ENCODE data around the gene PDE4DIP.
"Not testable (repeated sequence)": the region's sequence is repeated elsewhere in the genome, so short reads cannot be mapped to it uniquely, and the experiment has no call there.

Gene PDE4DIP

DNA sequence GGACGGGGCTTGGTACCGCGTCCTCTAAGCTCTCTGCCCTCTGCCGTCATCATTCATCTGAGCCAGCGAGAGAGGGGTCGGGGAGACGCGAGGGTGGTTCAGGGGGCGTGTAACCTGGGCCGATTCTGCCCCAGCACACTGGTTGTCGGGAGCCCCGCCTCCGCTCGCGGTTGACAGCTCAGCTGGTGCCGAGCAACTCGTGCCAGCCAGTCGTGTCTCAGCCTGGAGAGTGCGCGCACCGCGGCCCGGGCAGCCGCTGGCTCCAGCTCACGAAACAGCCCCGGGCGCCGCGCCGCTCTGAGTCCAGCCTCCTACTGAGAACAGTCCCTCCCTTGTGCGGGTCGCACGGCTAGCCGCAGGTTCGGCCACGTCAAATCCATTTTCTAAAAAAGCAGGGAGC is at the start of gene PDE4DIP:
TSS of gene PDE4DIP (plus strand) at position 209 of the 400 bp plus-strand sequence. CDS start 347 bp downstream, outside the sequence.
- DNase-seq (ENCODE audit: low read depth in 2 of 2), result peak; percentile 3 to 15

DNA sequence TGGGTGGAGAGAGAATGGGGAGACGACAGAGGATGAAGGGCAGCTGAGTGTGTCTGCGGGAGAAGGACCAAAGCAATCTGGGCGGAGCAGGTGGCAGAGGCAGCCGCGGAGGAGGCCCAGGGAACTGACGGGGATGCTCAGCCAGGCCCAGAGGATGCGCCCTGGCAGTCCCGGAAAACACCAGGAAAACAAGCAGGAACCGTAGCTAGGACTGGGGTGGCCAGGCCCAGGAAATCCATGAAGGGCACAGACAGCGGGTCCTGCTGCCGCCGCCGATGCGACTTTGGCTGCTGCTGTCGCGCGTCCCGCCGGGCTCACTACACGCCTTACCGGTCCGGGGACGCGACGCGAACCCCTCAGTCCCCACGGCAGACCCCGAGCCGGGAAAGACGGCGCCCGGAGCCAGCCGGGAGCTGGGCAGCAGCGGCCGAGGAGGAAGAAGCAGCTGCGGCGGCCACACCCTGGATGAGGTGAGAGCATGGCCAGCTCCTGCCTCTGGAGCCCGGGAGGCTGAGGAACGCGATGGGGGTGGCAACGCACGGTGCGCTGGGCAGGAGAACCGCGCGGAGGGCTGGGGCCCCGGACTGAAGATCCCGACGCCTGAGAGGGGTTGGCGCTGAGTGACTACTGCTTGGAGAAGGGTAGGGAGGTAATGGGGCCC is 35.8 kb upstream of the PDE4DIP start:
- not testable (repeated sequence) for DNase-seq (ENCODE audit: low read depth in 2 of 2)

DNA sequence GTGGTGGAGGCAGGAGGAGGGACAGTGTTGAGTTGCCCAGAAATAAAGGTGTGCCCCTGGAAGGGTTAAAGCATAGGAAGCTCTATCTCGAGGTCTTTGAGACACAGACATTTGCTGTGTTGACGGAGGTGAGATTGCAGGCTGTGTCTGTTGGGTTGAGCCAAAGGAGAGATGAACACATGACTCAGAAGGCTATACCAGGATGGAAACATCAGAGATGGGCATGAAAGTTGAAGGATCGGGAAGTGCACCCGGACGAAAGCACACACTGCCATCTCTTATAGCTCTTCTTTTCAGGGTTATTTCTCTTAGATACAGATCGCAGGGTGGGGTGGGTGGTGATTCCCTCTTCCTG is 35.3 kb upstream of the PDE4DIP start:
- not testable (repeated sequence) for DNase-seq (ENCODE audit: low read depth in 2 of 2)

DNA sequence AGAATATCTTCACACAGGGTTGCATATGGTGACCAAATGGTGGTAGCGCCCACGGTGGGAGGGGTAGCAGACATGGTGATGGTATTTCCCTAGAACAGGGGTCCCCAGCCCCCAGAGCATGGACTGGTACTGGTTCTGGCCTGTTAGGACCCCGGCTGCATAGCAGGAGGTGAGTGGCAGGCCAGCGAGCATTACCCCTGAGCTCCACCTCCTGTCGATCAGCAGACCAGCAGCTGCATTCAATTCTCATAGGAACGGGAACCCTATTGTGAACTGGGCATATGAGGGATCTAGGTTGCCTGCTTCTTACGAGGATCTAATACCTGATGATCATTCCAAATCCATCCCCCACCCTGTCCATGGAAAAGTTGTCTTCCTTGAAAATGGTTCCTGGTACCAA is 22.0 kb upstream of the PDE4DIP start:
- DNase-seq (ENCODE audit: low read depth in 2 of 2), result not testable (repeated sequence)

DNA sequence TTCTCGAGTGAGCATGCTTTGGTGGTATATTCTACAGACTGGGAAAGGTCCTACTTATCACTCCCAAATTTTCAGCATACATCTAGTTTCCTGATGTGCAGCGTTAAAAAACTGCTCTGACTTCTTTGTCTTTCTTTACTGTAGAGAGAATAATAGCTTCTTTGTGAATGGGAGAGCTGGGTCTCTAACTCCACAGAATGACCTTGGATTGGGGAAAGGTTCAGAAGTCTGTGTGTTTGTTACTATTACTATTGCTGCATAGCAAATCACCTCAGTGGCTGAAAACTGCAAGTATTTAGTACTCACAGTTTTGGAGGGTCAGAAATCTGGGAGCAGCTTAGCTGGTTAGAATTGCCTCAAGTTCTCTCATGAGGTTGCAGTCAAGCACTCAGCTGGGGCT is 20.4 kb upstream of the PDE4DIP start:
- not testable (repeated sequence) for DNase-seq (ENCODE audit: low read depth in 2 of 2)

DNA sequence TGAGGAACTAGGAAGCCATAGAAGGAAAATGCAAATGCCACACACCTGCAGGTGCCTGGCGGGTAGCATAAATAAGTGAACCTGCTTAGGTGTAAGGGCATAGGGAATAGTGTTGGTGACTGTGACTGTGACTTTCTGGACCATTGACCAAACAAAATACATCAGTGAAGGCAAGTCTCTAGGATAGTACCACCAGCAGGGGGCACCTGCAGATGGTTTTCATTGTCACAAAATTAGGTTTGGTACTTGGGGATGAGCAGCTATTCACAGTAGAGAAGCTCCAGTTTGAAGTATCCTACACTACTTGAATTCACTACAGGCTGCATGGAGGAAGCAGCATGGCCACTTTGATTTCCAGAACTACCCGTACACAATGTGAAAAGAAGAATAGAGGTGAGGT is 19.2 kb upstream of the PDE4DIP start:
- DNase-seq (ENCODE audit: low read depth in 2 of 2), result not testable (repeated sequence)

DNA sequence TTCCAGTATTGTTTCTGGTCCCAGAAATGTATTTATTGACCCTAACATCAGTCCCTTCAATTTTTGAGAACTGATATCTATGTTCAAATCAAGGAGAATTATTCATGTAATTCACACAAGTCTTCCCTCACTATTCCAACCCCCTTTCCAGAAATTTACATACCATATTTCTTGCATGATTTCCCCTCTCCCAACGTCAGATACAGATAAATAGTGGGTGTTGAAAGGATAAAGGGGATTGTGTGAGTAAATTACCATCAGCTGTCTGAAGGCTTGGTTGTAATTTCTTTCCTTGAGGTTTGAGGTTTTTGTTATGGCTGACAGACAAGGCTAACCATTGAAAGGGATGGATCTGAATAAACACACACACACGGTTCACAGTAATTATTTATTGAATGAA is 15.7 kb upstream of the PDE4DIP start:
- DNase-seq (ENCODE audit: low read depth in 2 of 2), result not testable (repeated sequence)

DNA sequence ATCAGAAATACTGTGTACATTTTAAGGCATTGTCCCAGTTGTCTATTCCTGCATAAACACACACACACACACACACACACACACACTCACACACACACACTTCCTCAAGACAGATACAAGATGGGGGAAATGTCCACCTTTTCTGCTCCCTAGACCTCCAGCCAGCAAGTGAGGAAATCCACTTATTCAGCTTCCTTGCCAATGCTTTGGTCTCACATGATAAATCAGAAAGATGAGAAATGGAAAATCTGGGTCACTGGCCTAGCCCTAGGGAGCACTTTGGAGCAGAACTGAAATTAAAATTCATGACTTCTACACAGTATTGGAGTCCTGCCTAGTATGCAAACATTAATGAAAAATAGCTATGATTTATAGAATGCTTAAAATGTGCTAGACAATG is 15.3 kb upstream of the PDE4DIP start:
- DNase-seq (ENCODE audit: low read depth in 2 of 2), result not testable (repeated sequence)

DNA sequence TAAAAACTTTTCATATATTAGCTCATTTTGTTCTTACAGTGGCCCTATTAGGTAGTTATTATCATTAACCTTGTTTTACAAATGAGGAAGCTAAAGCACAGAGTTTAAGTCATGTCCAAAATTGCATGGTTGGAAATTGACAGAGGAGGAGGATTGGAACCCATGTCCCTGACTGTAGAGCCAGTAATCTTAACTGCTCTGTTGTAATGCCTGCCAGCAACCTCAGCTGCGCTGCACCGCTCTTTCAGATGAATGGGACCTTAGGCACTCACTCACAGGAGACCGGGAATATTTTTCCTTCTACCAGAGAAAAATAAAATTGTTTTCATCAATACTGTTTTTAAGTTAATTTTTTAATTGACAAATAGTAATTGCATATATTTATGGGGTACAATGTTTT is 14.9 kb upstream of the PDE4DIP start:
- not testable (repeated sequence) for DNase-seq (ENCODE audit: low read depth in 2 of 2)

DNA sequence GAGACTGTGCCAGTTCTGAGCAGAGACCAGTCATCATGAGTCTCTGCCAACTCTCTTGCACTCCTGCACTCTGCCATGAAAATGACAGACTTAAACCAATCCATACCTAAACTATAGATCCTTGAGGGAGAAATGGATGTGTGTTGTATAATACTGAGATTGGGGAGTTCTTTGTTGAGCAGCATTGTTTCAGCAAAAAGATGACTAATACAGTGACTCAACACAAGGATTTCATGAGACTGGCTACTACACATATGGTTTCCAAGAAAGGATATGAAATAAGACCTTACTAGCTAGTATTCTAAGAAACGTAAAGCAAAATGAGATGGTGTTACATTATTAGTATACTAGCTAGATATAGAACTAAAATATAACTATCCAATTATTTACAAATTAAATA is 3.0 kb upstream of the PDE4DIP start:
- not testable (repeated sequence) for DNase-seq (ENCODE audit: low read depth in 2 of 2)

DNA sequence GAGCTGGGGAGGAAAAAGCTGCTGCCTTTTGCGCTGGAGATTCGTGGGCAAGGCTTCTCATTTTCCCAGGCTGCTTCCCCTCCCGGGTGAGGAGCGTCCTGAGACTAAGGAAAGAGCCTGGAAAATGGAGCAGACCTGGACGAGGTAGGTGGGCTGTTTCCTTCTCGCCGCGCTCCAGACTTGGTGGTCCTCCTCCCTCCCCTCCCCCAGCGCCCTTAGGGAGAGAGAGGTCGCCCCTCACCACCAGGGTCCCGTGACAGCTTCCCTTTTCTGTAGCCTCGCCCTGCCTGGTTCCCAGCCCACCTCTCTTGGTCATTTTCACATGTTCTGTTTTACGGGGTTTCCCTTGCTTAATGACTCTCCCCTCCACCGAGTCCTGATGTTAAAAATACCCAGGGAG is 423 bp downstream of the PDE4DIP start:
- not testable (repeated sequence) for DNase-seq (ENCODE audit: low read depth in 2 of 2)

DNA sequence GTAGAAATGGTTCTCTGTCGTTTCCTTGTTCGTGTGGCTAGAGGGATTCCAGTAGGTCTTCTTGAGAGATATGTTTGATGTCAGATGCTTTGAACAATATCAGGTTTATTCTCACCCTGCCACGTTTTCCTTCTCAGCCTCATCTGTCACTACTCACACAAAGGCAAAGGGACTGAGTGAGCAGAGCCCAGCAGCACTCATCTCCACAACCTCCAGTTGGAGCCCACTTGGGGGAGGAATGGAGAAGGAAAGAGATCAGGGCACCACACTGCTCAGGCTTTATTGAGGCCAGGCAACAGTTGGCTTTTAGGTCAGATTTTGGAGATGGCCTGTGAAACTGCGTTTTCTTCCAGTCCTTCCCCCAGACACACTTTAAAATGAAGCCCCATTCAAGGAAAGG is 840 bp downstream of the PDE4DIP start:
- DNase-seq (ENCODE audit: low read depth in 2 of 2), result not testable (repeated sequence)

DNA sequence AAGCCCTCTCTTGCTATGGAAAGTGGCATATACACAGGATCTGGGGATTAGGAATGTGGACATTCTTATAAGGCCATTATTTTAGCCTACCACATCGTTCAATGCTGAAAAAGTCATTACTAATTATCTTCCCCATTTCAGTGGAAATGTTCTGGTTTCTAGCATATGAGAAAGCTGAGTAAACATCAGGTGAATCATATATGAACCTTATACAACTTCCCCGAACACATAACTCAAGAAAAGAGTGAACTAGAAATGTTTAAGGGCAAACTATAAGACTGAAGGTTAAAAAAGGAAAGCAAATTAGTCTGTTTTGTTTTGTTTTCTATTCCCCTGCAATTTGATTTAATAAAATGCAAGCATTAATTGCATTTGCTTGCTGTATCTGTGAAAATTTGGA is 6.1 kb downstream of the PDE4DIP start:
- DNase-seq (ENCODE audit: low read depth in 2 of 2), result not testable (repeated sequence)

DNA sequence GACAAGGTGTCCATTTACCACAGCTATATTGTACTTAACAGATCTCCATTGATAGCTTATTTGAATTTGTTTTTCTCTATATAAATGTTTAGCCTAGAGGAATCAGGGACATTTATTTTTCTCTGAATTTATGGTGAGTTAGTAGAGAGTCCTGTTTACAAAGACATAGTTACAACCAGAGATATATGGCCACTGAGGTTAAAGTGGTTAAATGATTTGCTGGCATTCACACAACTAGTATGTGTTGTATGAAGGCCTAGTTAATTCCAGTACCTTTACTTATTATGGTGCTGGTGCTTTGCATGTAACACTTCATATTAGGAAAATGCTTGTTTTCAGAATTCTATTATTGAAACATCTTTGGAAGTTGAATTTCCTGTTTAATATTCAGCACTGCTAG is 6.6 kb downstream of the PDE4DIP start:
- not testable (repeated sequence) for DNase-seq (ENCODE audit: low read depth in 2 of 2)

DNA sequence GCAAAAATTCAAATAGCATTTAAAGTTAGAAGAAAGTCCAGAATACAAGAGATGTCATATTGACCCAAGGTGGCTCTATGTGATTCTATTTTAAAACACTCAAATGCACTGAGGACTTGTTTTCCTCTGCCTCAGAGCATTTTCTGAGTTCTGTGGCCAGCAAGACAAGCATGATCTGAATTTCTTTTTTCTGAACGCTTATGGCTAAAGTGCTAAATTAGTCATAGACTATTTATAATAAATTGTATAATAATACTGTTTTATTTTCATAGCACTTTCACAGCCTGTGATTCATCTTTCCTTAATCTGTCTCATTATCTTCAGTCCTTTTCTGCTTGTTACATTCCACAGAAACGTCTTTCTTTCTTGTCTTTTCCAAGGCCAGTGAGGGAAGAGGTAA is 7.5 kb downstream of the PDE4DIP start:
- not testable (repeated sequence) for DNase-seq (ENCODE audit: low read depth in 2 of 2)

DNA sequence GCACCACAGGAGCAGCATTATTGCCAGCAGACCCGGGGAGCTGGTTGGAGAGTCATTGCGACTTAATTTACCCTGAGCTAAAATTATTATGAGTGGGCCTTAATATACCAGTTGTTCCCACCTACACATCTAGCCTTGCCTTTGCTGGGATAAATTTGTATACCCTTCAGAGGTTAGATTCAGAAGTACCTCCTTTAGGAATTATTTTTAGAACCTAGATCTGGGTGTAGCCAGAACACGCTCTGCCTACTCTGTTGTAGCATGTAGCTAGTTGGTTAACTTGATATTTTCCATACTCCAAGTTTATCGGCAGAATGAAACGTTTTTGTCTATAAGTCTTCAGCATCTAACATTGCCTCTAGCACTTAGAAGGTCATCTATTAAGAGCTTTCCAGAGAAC is 9.1 kb downstream of the PDE4DIP start:
- DNase-seq (ENCODE audit: low read depth in 2 of 2), result not testable (repeated sequence)

DNA sequence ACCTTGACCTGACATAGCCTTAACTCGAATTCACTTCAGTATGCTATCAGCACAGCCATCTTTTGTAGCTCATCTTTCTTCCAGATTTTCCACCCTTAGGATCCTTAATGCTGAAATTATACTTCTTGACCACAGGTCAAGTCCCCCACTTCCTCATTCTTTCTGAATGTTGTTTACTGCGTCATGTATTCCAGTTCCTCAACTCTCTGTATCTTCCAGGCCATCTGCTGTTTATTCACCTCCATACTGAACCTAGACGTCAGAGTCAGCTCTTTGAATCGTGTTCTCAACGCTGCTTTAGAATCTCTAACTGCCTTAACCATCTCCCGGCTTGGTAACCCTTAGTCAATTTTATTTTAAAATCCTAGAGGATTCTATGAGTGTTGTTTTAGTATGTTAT is 9.8 kb downstream of the PDE4DIP start:
- not testable (repeated sequence) for DNase-seq (ENCODE audit: low read depth in 2 of 2)

DNA sequence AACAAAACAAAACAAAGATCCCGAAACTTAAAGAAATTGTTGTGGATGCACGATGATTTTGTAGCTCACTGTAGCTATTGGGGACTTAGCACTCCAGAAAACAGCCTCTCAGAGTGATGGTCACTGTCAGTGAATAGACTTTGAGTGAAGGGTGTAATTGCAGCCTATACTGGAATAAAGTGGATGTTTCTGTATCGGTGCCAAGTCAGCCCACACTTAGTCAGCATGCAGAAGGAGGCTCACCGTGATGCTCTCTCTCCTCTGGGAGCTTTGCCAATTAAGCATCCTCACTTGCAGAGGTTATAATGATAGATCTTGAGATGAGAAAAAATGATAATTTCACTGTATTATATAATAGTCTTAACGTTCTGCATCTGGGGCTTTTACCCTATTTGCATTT is 11.1 kb downstream of the PDE4DIP start:
- not testable (repeated sequence) for DNase-seq (ENCODE audit: low read depth in 2 of 2)

DNA sequence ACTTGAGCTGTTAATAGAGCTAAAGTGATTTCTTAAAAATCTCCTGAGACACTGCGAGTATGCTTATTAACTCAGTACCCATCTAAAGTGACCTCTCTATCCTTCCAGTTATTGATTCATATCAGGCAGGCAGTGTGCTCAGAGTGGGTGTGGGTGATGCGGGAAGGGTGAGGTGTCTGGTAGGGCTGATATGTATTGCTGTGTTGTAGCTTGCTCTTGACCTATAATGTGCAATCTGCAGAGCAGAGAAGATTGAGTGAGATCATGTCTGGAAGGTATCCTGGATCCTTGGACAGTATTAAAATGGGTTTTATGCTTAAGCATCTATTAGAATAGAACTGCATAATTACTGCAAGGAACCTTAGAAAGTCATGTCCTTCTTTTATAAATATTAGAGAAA is 15.8 kb downstream of the PDE4DIP start:
- not testable (repeated sequence) for DNase-seq (ENCODE audit: low read depth in 2 of 2)

DNA sequence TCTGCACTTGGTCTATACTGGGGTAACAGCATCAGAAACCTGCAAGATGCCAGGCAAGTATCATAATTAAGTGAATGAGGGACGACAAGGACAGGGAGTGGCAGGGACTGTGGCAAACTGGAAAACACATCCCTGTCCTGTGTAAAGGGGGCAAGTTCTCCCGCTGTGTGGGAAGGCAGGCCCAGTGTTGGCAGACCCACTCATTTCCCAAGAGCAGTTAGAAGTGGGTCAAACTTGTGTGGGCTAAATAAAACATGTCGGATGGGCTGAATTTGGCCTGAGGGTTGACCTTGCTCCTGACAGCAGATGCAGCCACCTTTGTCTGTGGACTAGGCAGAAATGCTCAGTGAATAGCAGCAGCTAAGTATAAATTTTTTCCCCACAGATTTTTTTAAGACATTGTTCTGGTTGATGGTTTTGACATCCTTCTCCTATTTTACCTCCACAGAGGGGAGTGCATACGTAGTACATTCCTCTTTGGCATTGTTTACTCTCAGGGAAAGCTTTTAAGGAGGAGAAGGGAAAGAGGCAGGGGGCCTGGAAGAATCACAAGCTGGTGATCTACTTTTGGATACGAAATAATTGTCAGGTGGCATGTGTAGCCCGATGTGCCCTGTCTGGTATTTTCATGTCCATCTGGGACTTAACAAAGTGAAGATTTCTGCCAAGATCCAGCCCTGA is 16.5 kb downstream of the PDE4DIP start:
- DNase-seq (ENCODE audit: low read depth in 2 of 2), result not testable (repeated sequence)

DNA sequence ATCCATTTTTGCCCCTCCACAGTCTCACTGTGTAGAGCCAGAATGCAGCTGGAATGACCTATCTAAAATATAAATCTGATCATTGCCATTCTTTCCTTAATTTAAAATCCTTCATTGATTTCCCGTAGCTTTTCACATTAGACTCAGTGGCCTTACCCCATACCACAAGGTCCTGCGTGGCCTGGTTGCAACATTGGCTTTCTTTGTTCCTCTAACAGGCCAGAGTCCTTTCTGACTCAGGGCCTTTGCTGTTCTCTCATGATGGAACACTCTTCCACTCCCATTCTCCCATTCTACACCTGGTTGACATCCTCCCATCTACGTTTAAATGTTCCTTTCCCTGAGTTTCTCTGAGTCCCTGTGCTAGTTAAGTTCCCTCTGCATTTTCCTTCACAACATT is 18.4 kb downstream of the PDE4DIP start:
- not testable (repeated sequence) for DNase-seq (ENCODE audit: low read depth in 2 of 2)

DNA sequence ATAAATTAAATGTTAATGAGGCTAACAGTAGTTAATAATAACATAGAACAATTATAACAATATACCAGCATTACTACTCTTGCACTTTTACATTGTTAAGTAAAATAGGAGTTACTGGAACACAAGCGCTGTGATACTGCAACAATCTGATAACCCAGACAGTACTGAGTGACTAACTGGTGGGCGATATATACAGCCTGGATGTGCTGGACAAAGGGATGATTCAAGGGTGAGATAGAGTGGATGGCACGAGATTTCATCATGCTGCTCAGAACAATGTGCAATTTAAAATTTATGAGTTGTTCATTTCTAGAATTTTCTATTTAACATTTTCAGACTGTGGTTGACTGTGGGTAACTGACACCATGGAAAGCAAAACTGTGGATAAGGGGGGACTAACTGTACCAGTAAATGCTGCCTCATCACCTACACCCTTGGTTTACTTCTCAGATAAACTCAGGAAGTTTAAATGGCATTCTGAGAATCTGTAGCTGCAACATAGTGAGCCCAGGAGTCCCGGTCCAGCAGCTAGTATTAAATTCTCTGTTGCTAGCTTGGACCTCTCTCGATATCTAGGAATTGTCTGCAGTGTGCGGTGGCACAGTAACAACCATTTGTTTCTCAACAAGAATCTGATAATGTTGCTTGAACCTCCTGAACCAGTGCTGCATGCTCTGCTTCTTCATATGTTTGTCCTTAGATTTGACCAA is 24.9 kb downstream of the PDE4DIP start:
- not testable (repeated sequence) for DNase-seq (ENCODE audit: low read depth in 2 of 2)

DNA sequence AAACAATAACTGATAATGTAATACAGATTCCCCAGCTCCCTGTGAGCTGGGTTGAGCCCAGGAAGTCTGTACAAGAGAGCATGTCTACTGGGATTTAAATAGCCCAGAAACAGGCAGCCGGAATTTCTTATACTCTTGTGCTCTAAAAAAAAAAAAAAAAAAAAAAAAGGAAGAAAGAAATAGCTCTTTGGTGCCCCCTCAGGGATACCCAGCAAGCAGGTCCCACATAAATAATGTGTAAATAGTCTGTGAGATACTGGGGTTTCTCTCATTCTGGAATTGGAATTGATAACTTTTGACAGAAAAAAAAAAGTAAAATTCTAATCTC is 25.4 kb downstream of the PDE4DIP start:
- not testable (repeated sequence) for DNase-seq (ENCODE audit: low read depth in 2 of 2)
